MM.1S (cell line): ENCODE data around the gene DTNB.
"Not testable (repeated sequence)": the region's sequence is repeated elsewhere in the genome, so short reads cannot be mapped to it uniquely, and the experiment has no call there.

Source experiments
- DNase-seq: peaks from one replicate; pipeline ENCODE4 v3.0.0-alpha.2; 2015
- H2AFZ ChIP-seq: fragments of 300-600 bp; sonication (generic); 2 replicates; pipeline ENCODE4 v1.6.0; 2016; ENCODE audit warnings: antibody characterized with exemption, low read length
- H3F3A ChIP-seq: fragments of 300-600 bp; sonication (generic); 2 replicates; pipeline ENCODE4 v1.6.1; 2016; ENCODE audit warnings: mild to moderate bottlenecking, antibody characterized with exemption, low read length, moderate library complexity, mixed read lengths; ENCODE audit not compliant: insufficient read depth
- H3K27ac ChIP-seq: fragments of 300-600 bp; sonication (generic); 2 replicates; pipeline ENCODE4 v1.5.1; 2016; ENCODE audit warnings: mild to moderate bottlenecking, low read length
- H3K27me3 ChIP-seq: fragments of 300-600 bp; sonication (generic); replicated peaks from 2 replicates; pipeline ENCODE4 v1.6.0; 2016; ENCODE audit warnings: low read length; ENCODE audit not compliant: insufficient read depth
- H3K36me3 ChIP-seq: fragments of 300-600 bp; sonication (generic); replicated peaks from 2 replicates; pipeline ENCODE4 v1.6.1; 2016; ENCODE audit warnings: mild to moderate bottlenecking, low read length, mixed read lengths; ENCODE audit not compliant: insufficient read depth
- H3K4me1 ChIP-seq: fragments of 300-600 bp; sonication (generic); 2 replicates; pipeline ENCODE4 v1.6.1; 2016; ENCODE audit warnings: low read length, mixed read lengths
- H3K4me2 ChIP-seq: fragments of 300-600 bp; sonication (generic); 2 replicates; pipeline ENCODE4 v1.6.0; 2016; ENCODE audit warnings: low read depth, low read length
- H3K4me3 ChIP-seq: fragments of 300-600 bp; sonication (generic); 2 replicates; pipeline ENCODE4 v1.5.1; 2016; ENCODE audit warnings: low read length, mixed read lengths
- H3K79me2 ChIP-seq: fragments of 300-600 bp; sonication (generic); 2 replicates; pipeline ENCODE4 v1.6.1; 2016; ENCODE audit warnings: mixed run types, low read length, mixed read lengths
- H3K9ac ChIP-seq: fragments of 300-600 bp; sonication (generic); 2 replicates; pipeline ENCODE4 v1.6.1; 2016; ENCODE audit warnings: low read length, mixed read lengths
- H3K9me2 ChIP-seq: fragments of 300-600 bp; sonication (generic); replicated peaks from 2 replicates; pipeline ENCODE4 v1.6.1; 2016; ENCODE audit warnings: mild to moderate bottlenecking, low read length, mixed read lengths; ENCODE audit not compliant: insufficient read depth
- H3K9me3 ChIP-seq: fragments of 300-600 bp; sonication (generic); replicated peaks from 2 replicates; pipeline ENCODE4 v1.6.1; 2016; ENCODE audit warnings: mild to moderate bottlenecking, low read length, mixed read lengths; ENCODE audit not compliant: insufficient read depth
- H4K20me1 ChIP-seq: fragments of 300-600 bp; sonication (generic); 2 replicates; pipeline ENCODE4 v1.6.1; 2016; ENCODE audit warnings: mild to moderate bottlenecking, low read length, moderate library complexity, mixed read lengths; ENCODE audit not compliant: insufficient read depth
- CTCF ChIP-seq: fragments of 300-600 bp; sonication (generic); IDR thresholded peaks from 2 replicates; pipeline ENCODE4 v1.5.1; 2016; ENCODE audit warnings: antibody characterized with exemption, low read length, mixed read lengths
- EZH2 ChIP-seq: fragments of 300-600 bp; sonication (generic); optimal IDR thresholded peaks from 2 replicates; pipeline ENCODE3; 2017; ENCODE audit warnings: low read depth, mild to moderate bottlenecking, antibody characterized with exemption, low read length, mixed read lengths
- EZH2phosphoT487 ChIP-seq: fragments of 300-600 bp; sonication (generic); IDR thresholded peaks from 2 replicates; pipeline ENCODE4 v1.6.1; 2018; ENCODE audit warnings: antibody characterized with exemption, low read length

DTNB gene

GRCh38 chr2:25416674-25417073 is 256.7 kb downstream of the DTNB start:
- no peaks in the 10 kb centered on the region for H3K9me3 ChIP-seq
- 0 out of 2 replicates have a peak, but pooled peaks cover 4% of the 10 kb centered on the region for H3K79me2 ChIP-seq
- DNase-seq: no peak
- H4K20me1 ChIP-seq: no peaks in the 10 kb centered on the region
- no peak overlapping the region for H3K9ac ChIP-seq
- H3K9me2 ChIP-seq: no peaks in the 10 kb centered on the region
- no peaks in the 10 kb centered on the region for H3K27me3 ChIP-seq
- H2AFZ ChIP-seq: no peak overlapping the region
- no peak overlapping the region for H3K4me3 ChIP-seq
- H3K27ac ChIP-seq: no peak overlapping the region
- H3F3A ChIP-seq: peaks cover 46% of the 10 kb centered on the region
- no peaks in the 10 kb centered on the region for H3K36me3 ChIP-seq
- no peak overlapping the region for H3K4me2 ChIP-seq
- TF ChIP-seq EZH2 (no peak), EZH2phosphoT487 (no peak), CTCF (no peak)
- H3K4me1 ChIP-seq: peaks cover 57% of the 10 kb centered on the region

GRCh38 chr2:25414781-25415180 is 258.6 kb downstream of the DTNB start:
- no peaks in the 10 kb centered on the region for H3K36me3 ChIP-seq
- no peaks in the 10 kb centered on the region for H4K20me1 ChIP-seq
- H3K4me2 ChIP-seq: no peak overlapping the region

GRCh38 chr2:25413409-25413808 is 260.0 kb downstream of the DTNB start:
- H3K27ac ChIP-seq, H3K9me3 ChIP-seq, H3K79me2 ChIP-seq, H4K20me1 ChIP-seq, H3K9me2 ChIP-seq, DNase-seq, H3K4me2 ChIP-seq, H3K9ac ChIP-seq, H3K27me3 ChIP-seq, H2AFZ ChIP-seq, H3K36me3 ChIP-seq, H3K4me3 ChIP-seq: not testable (repeated sequence)
- Histone ChIP-seq H3F3A (peaks cover 35% of the 10 kb centered on the region), H3K4me1 (peaks cover 47% of the 10 kb centered on the region)

More at GRCh38 chr2:25414781-25415180, 258.6 kb downstream of the DTNB start:
- Histone ChIP-seq H3K4me1 (peaks cover 57% of the 10 kb centered on the region), H3K4me3 (no peak overlapping the region), H3K79me2 (0 out of 2 replicates have a peak, but pooled peaks cover 4% of the 10 kb centered on the region), H3K9me3 (no peaks in the 10 kb centered on the region), H3K9ac (no peak overlapping the region), H3F3A (peaks cover 40% of the 10 kb centered on the region), H2AFZ (no peak overlapping the region), H3K9me2 (no peaks in the 10 kb centered on the region), H3K27ac (peak overlapping the region; percentile 43; the same call in 1 of the 2 replicates), H3K27me3 (no peaks in the 10 kb centered on the region)
- DNase-seq: no peak
- no peak for TF ChIP-seq EZH2phosphoT487
- no peak for TF ChIP-seq CTCF
- TF ChIP-seq EZH2: no peak

DNA sequence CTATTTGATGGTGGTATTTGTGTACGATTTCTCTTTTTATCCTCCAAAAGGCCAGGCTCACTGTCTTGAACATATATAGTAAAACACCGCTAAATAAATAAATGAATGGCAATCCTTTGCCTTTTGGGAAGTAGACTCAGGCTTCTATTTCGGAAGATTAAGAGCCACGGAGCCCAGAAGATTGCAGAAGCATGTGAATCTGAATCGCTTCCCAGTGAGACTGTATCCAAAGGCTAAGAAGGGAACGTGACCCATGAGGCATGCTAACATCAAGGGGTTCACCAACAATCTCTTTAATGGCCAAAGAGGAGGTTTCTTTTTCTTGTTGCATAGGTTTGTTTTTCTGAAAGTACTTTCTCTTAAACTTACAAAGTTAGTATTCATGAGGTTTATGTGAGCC is 261.6 kb downstream of the DTNB start:
- no peak for DNase-seq
- Histone ChIP-seq H3K9me2 (no peaks in the 10 kb centered on the region), H3K9ac (no peak overlapping the region), H3K4me1 (peaks cover 37% of the 10 kb centered on the region), H3K4me3 (no peak overlapping the region; the same call in 1 of the 2 replicates), H4K20me1 (no peaks in the 10 kb centered on the region), H2AFZ (peak overlapping the region; percentile 16; the same call in 1 of the 2 replicates), H3F3A (peaks cover 29% of the 10 kb centered on the region), H3K9me3 (no peaks in the 10 kb centered on the region), H3K36me3 (no peaks in the 10 kb centered on the region), H3K4me2 (peak overlapping the region; percentile 36), H3K79me2 (no peaks in the 10 kb centered on the region), H3K27me3 (no peaks in the 10 kb centered on the region), H3K27ac (peak overlapping the region; percentile 56; the same call in 1 of the 2 replicates)
- TF ChIP-seq EZH2phosphoT487: no peak
- TF ChIP-seq CTCF: no peak
